ENCODE data around the gene IGFBP4.
"Not testable (repeated sequence)": the region's sequence is repeated elsewhere in the genome, so short reads cannot be mapped to it uniquely, and the experiment has no call there.

- TF ChIP-seq POLR2A (IDR thresholded peaks at IDR 0.05); CTCF (IDR thresholded peaks at IDR 0.05 in 8 of 11, conservative IDR thresholded peaks at IDR 0.05 in 3 of 11): not testable (repeated sequence)
These were observed 28.9 kb upstream of the IGFBP4 start for GRCh38 chr17:40414312-40414711.

All from spleen (tissue), 7 donors.